ENCODE measurements around the gene CCDC12.
A peak's percentile ranks its signal among the peaks of the same experiment; 100 is the strongest.

CCDC12 gene

GRCh38 chr3:46922871-46923558, 53.5 kb downstream of the CCDC12 start:
- no peak for DNase-seq (ENCODE audit: low spot score)
- TF ChIP-seq, protein P1, sequence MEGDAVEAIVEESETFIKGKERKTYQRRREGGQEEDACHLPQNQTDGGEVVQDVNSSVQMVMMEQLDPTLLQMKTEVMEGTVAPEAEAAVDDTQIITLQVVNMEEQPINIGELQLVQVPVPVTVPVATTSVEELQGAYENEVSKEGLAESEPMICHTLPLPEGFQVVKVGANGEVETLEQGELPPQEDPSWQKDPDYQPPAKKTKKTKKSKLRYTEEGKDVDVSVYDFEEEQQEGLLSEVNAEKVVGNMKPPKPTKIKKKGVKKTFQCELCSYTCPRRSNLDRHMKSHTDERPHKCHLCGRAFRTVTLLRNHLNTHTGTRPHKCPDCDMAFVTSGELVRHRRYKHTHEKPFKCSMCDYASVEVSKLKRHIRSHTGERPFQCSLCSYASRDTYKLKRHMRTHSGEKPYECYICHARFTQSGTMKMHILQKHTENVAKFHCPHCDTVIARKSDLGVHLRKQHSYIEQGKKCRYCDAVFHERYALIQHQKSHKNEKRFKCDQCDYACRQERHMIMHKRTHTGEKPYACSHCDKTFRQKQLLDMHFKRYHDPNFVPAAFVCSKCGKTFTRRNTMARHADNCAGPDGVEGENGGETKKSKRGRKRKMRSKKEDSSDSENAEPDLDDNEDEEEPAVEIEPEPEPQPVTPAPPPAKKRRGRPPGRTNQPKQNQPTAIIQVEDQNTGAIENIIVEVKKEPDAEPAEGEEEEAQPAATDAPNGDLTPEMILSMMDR (IDR thresholded peaks at IDR 0.05; ENCODE audit: extremely low read depth, missing control alignments), result peak; percentile 8

DNA sequence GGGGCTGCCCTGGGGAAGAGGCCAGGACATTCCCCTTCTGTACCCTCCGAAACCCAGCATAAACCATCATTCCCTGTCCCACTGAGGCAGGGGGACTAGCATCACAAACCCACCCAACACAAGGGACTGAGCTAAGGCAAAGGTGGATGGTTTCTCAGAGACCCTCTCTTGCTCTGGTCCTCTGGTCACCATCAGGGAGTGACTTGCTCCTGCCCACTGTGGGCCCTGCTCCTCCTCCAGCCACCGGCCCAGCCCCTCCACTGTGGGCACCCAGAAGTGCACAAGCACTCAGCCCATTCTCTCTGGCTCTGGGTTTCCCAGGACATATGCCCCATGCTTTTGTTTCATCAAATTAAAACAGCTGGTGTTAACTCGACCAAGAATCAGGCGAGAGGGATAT, 54.1 kb downstream of the CCDC12 start:
- DNase-seq (ENCODE audit: low spot score), result no peak
- TF ChIP-seq, protein P1 (IDR thresholded peaks at IDR 0.05; ENCODE audit: extremely low read depth, missing control alignments), result no peak

GRCh38 chr3:46921871-46922271, 54.7 kb downstream of the CCDC12 start:
- DNase-seq (ENCODE audit: low spot score), result no peak
- TF ChIP-seq, protein P1 (IDR thresholded peaks at IDR 0.05; ENCODE audit: extremely low read depth, missing control alignments), result no peak

DNA sequence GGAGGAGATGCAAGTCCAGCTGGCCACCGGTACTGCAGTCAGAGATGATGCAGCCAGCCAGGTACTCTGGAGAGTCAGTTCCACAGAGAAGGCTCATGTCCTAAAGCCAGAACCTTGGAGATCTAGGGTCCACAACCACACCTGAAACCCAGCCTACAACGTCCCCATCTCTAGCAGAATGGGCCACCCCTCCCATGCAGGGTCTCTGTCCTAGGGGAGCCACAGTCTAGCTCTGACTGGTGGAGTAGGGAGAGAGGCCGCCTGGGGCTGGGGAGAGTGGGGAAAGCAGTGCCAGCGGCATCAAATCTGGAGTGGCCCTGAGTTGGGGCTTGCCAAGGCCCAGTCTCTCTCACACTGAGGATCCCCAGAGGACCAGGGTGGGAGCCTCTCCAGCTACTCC, 55.5 kb downstream of the CCDC12 start:
- TF ChIP-seq, protein P1 (IDR thresholded peaks at IDR 0.05; ENCODE audit: extremely low read depth, missing control alignments), result no peak
- no peak for DNase-seq (ENCODE audit: low spot score)

GRCh38 chr3:46918634-46919033, 57.9 kb downstream of the CCDC12 start:
- DNase-seq (ENCODE audit: low spot score), result no peak
- TF ChIP-seq, protein P1 (IDR thresholded peaks at IDR 0.05; ENCODE audit: extremely low read depth, missing control alignments), result no peak

- DNase-seq (ENCODE audit: low spot score), result no peak
- TF ChIP-seq, protein P1 (IDR thresholded peaks at IDR 0.05; ENCODE audit: extremely low read depth, missing control alignments), result no peak
Observed at GRCh38 chr3:46918202-46918601, 58.3 kb downstream of the CCDC12 start.

- TF ChIP-seq, protein P1 (IDR thresholded peaks at IDR 0.05; ENCODE audit: extremely low read depth, missing control alignments), result no peak
- DNase-seq (ENCODE audit: low spot score), result no peak
Observed at GRCh38 chr3:46917257-46917656, 59.3 kb downstream of the CCDC12 start.

Measured in GM20000 (cell line).